ENCODE data around the gene ATP8B4. TPM values are rescaled to one million over a fixed set of nuclear protein-coding genes. Genes with fewer than 3 reads are reported as not detected.

Gene ATP8B4
- polyA plus RNA-seq, 1 donor (not counting 4 experiments of a cell fraction or from before 2014, with no cell fraction given), result 0.05 TPM

- Histone ChIP-seq H3K9me3 (ENCODE audit: control insufficient read depth, low read depth, low read length) (no peaks in the 10 kb centered on the region), H3K79me2 (ENCODE audit: control insufficient read depth, insufficient read depth, low read length) (no peaks in the 10 kb centered on the region), H3K4me3 (ENCODE audit: control insufficient read depth in 2 of 3, extremely low read depth in 1 of 3, insufficient read depth in 2 of 3, low read depth in 1 of 3, low read length in 3 of 3) (no peak overlapping the region), H3K4me2 (ENCODE audit: control insufficient read depth, extremely low read depth, insufficient read depth, low read depth, low read length) (no peak overlapping the region), H4K20me1 (ENCODE audit: control insufficient read depth, extremely low read depth, insufficient read depth, low read length) (no peaks in the 10 kb centered on the region), H2AFZ (ENCODE audit: control insufficient read depth, low read length) (peak overlapping the region; percentile 14), H3K9me1 (ENCODE audit: control insufficient read depth, extremely low read depth, insufficient read depth, low read length) (no peaks in the 10 kb centered on the region), H3K36me3 (ENCODE audit: control insufficient read depth in 2 of 2, extremely low read depth in 1 of 2, insufficient read depth in 2 of 2, low read length in 2 of 2) (no peaks in the 10 kb centered on the region), H3K9ac (ENCODE audit: control insufficient read depth, extremely low read depth, insufficient read depth, low read length) (no peak overlapping the region), H3K27me3 (ENCODE audit: control insufficient read depth, extremely low read depth, insufficient read depth, low read length) (no peaks in the 10 kb centered on the region), H3K27ac (ENCODE audit: control insufficient read depth, insufficient read depth, low read length) (no peak overlapping the region), H3K4me1 (ENCODE audit: control insufficient read depth, extremely low read depth, insufficient read depth, low read length) (peaks cover 3% of the 10 kb centered on the region)
- FAIRE-seq (no peak), DNase-seq (ENCODE audit: low read depth, low spot score) (no peak)
- dilution Hi-C loops (cut with MboI; ENCODE audit: extremely low pct_ligation_motif_present, low sequenced_read_pairs), result no loop called here
- TF ChIP-seq CTCF (optimal IDR thresholded peaks at IDR 0.05 in 1 of 3, IDR thresholded peaks at IDR 0.05 in 1 of 3, conservative IDR thresholded peaks at IDR 0.05 in 1 of 3; ENCODE audit: extremely low read depth in 1 of 3, insufficient read depth in 2 of 3, low read length in 3 of 3), result no peak
- TF ChIP-seq EZH2 (IDR thresholded peaks at IDR 0.05; ENCODE audit: low read length), result no peak
These were observed 27.6 kb upstream of the ATP8B4 start for GRCh38 chr15:50146632-50147031.

- Histone ChIP-seq H4K20me1 (ENCODE audit: control insufficient read depth, extremely low read depth, insufficient read depth, low read length) (no peaks in the 10 kb centered on the region), H2AFZ (ENCODE audit: control insufficient read depth, low read length) (no peak overlapping the region), H3K4me3 (ENCODE audit: control insufficient read depth in 2 of 3, extremely low read depth in 1 of 3, insufficient read depth in 2 of 3, low read depth in 1 of 3, low read length in 3 of 3) (no peak overlapping the region), H3K27ac (ENCODE audit: control insufficient read depth, insufficient read depth, low read length) (no peak overlapping the region), H3K4me1 (ENCODE audit: control insufficient read depth, extremely low read depth, insufficient read depth, low read length) (peaks cover 3% of the 10 kb centered on the region), H3K79me2 (ENCODE audit: control insufficient read depth, insufficient read depth, low read length) (no peaks in the 10 kb centered on the region), H3K9me1 (ENCODE audit: control insufficient read depth, extremely low read depth, insufficient read depth, low read length) (no peaks in the 10 kb centered on the region), H3K27me3 (ENCODE audit: control insufficient read depth, extremely low read depth, insufficient read depth, low read length) (no peaks in the 10 kb centered on the region), H3K9me3 (ENCODE audit: control insufficient read depth, low read depth, low read length) (no peaks in the 10 kb centered on the region), H3K36me3 (ENCODE audit: control insufficient read depth in 2 of 2, extremely low read depth in 1 of 2, insufficient read depth in 2 of 2, low read length in 2 of 2) (no peaks in the 10 kb centered on the region), H3K9ac (ENCODE audit: control insufficient read depth, extremely low read depth, insufficient read depth, low read length) (no peak overlapping the region), H3K4me2 (ENCODE audit: control insufficient read depth, extremely low read depth, insufficient read depth, low read depth, low read length) (no peak overlapping the region)
- DNase-seq (ENCODE audit: low read depth, low spot score), result no peak
- dilution Hi-C loops (cut with MboI; ENCODE audit: extremely low pct_ligation_motif_present, low sequenced_read_pairs), result no loop called here
- TF ChIP-seq EZH2 (IDR thresholded peaks at IDR 0.05; ENCODE audit: low read length) (no peak), CTCF (optimal IDR thresholded peaks at IDR 0.05 in 1 of 3, IDR thresholded peaks at IDR 0.05 in 1 of 3, conservative IDR thresholded peaks at IDR 0.05 in 1 of 3; ENCODE audit: extremely low read depth in 1 of 3, insufficient read depth in 2 of 3, low read length in 3 of 3) (peak; percentile 24 to 35 (median 27))
- FAIRE-seq, result peak; percentile 69
These were observed 26.4 kb upstream of the ATP8B4 start for GRCh38 chr15:50145451-50145872.
